ENCODE data around the gene SPOCK1. TPM values are rescaled to one million over a fixed set of nuclear protein-coding genes. Genes with fewer than 3 reads are reported as not detected.

Gene SPOCK1
- total and polyA plus RNA-seq, 2 experiments from 2014 or later: 8.2 to 10.5 TPM

- no peaks in the 10 kb centered on the region for H3K36me3 Mint-ChIP-seq (ENCODE audit: low read depth)
Measured at GRCh38 chr5:137355708-137356107, 143.4 kb downstream of the SPOCK1 start.

DNA sequence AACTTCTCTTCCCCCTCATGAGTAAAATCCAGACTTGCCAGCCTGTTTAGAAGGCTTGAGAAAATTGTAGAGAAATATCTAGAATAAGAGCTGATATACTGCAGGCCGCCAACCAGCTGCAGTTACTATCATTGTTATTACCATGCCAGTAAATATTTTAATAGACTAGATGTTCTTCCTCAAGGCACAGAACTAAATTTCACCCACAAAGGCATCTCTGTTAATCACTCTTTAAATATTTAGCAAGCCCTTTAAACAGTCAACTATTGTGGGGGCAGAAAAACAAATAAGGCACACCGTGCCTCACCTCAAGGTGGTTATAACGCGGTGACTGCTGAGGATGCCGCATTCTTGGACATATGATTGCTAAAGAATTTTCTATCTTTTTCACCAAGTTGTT lies 147.0 kb downstream of the SPOCK1 start:
- H3K36me3 ChIP-seq (ENCODE audit: insufficient read depth): no peaks in the 10 kb centered on the region
- H4K20me1 ChIP-seq (replicated peaks; ENCODE audit: insufficient read depth): no peaks in the 10 kb centered on the region
- no peak overlapping the region for H3K4me2 ChIP-seq
- no peak for DNase-seq (ENCODE audit: low spot score)
- H3K79me2 ChIP-seq (replicated peaks; ENCODE audit: insufficient read depth): no peaks in the 10 kb centered on the region
- Mint-ChIP-seq H3K27ac (no peak overlapping the region), H3K27me3 (ENCODE audit: insufficient read depth, low read depth, poor library complexity) (peaks cover 15% of the 10 kb centered on the region), H3K9me3 (no peaks in the 10 kb centered on the region), H3K36me3 (ENCODE audit: low read depth) (no peaks in the 10 kb centered on the region), H3K4me1 (peaks cover 9% of the 10 kb centered on the region), H3K4me3 (no peak overlapping the region)
- no peak overlapping the region for H2AFZ ChIP-seq
- no peaks in the 10 kb centered on the region for H3K4me1 ChIP-seq (ENCODE audit: insufficient read depth)
- peaks cover 17% of the 10 kb centered on the region; the same call in 1 of the 2 replicates for H3K9me2 ChIP-seq (ENCODE audit: insufficient read depth)
- H3F3A ChIP-seq (replicated peaks; ENCODE audit: low read depth): no peaks in the 10 kb centered on the region
- no peak for ATAC-seq
- no peaks in the 10 kb centered on the region for H3K27me3 ChIP-seq (ENCODE audit: insufficient read depth)
- H3K27ac ChIP-seq (ENCODE audit: low read depth): no peak overlapping the region
- H3K4me3 ChIP-seq: no peak overlapping the region
- TF ChIP-seq CTCF (conservative IDR thresholded peaks at IDR 0.05; ENCODE audit: low read depth in 2 of 2) (no peak), POLR2AphosphoS5 (IDR thresholded peaks at IDR 0.05; ENCODE audit: low read depth) (no peak), JUNB (IDR thresholded peaks at IDR 0.05; ENCODE audit: unreplicated experiment) (no peak), STAT1 (IDR thresholded peaks at IDR 0.05; ENCODE audit: unreplicated experiment) (no peak), NANOG (IDR thresholded peaks at IDR 0.05; ENCODE audit: borderline replicate concordance) (no peak)
- TF ChIP-seq, protein P1, sequence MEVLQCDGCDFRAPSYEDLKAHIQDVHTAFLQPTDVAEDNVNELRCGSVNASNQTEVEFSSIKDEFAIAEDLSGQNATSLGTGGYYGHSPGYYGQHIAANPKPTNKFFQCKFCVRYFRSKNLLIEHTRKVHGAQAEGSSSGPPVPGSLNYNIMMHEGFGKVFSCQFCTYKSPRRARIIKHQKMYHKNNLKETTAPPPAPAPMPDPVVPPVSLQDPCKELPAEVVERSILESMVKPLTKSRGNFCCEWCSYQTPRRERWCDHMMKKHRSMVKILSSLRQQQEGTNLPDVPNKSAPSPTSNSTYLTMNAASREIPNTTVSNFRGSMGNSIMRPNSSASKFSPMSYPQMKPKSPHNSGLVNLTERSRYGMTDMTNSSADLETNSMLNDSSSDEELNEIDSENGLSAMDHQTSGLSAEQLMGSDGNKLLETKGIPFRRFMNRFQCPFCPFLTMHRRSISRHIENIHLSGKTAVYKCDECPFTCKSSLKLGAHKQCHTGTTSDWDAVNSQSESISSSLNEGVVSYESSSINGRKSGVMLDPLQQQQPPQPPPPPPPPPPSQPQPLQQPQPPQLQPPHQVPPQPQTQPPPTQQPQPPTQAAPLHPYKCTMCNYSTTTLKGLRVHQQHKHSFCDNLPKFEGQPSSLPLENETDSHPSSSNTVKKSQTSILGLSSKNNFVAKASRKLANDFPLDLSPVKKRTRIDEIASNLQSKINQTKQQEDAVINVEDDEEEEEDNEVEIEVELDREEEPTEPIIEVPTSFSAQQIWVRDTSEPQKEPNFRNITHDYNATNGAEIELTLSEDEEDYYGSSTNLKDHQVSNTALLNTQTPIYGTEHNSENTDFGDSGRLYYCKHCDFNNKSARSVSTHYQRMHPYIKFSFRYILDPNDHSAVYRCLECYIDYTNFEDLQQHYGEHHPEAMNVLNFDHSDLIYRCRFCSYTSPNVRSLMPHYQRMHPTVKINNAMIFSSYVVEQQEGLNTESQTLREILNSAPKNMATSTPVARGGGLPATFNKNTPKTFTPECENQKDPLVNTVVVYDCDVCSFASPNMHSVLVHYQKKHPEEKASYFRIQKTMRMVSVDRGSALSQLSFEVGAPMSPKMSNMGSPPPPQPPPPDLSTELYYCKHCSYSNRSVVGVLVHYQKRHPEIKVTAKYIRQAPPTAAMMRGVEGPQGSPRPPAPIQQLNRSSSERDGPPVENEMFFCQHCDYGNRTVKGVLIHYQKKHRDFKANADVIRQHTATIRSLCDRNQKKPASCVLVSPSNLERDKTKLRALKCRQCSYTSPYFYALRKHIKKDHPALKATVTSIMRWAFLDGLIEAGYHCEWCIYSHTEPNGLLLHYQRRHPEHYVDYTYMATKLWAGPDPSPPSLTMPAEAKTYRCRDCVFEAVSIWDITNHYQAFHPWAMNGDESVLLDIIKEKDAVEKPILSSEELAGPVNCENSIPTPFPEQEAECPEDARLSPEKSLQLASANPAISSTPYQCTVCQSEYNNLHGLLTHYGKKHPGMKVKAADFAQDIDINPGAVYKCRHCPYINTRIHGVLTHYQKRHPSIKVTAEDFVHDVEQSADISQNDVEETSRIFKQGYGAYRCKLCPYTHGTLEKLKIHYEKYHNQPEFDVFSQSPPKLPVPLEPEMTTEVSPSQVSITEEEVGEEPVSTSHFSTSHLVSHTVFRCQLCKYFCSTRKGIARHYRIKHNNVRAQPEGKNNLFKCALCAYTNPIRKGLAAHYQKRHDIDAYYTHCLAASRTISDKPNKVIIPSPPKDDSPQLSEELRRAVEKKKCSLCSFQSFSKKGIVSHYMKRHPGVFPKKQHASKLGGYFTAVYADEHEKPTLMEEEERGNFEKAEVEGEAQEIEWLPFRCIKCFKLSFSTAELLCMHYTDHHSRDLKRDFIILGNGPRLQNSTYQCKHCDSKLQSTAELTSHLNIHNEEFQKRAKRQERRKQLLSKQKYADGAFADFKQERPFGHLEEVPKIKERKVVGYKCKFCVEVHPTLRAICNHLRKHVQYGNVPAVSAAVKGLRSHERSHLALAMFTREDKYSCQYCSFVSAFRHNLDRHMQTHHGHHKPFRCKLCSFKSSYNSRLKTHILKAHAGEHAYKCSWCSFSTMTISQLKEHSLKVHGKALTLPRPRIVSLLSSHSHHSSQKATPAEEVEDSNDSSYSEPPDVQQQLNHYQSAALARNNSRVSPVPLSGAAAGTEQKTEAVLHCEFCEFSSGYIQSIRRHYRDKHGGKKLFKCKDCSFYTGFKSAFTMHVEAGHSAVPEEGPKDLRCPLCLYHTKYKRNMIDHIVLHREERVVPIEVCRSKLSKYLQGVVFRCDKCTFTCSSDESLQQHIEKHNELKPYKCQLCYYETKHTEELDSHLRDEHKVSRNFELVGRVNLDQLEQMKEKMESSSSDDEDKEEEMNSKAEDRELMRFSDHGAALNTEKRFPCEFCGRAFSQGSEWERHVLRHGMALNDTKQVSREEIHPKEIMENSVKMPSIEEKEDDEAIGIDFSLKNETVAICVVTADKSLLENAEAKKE (CRISPR knock-in tag; IDR thresholded peaks at IDR 0.05): no peak

More at GRCh38 chr5:137355708-137356107, 143.4 kb downstream of the SPOCK1 start:
- Mint-ChIP-seq H3K4me3 (no peak overlapping the region), H3K4me1 (peaks cover 4% of the 10 kb centered on the region), H3K27me3 (ENCODE audit: insufficient read depth, low read depth, poor library complexity) (peaks cover 10% of the 10 kb centered on the region), H3K27ac (no peak overlapping the region), H3K9me3 (no peaks in the 10 kb centered on the region)
- no peak overlapping the region for H2AFZ ChIP-seq
- no peaks in the 10 kb centered on the region for H3K36me3 ChIP-seq (ENCODE audit: insufficient read depth)
- no peak overlapping the region for H3K27ac ChIP-seq (ENCODE audit: low read depth)
- ATAC-seq: no peak
- no peaks in the 10 kb centered on the region for H3K27me3 ChIP-seq (ENCODE audit: insufficient read depth)
- H3K9me2 ChIP-seq (ENCODE audit: insufficient read depth): peaks cover 6% of the 10 kb centered on the region; the same call in 1 of the 2 replicates
- H4K20me1 ChIP-seq (replicated peaks; ENCODE audit: insufficient read depth): no peaks in the 10 kb centered on the region
- H3K79me2 ChIP-seq (replicated peaks; ENCODE audit: insufficient read depth): no peaks in the 10 kb centered on the region
- no peak for DNase-seq (ENCODE audit: low spot score)
- TF ChIP-seq EZH2phosphoT487 (IDR thresholded peaks at IDR 0.05; ENCODE audit: unreplicated experiment): no peak
- TF ChIP-seq JUNB (IDR thresholded peaks at IDR 0.05; ENCODE audit: unreplicated experiment): no peak
- no peak for TF ChIP-seq NANOG (IDR thresholded peaks at IDR 0.05; ENCODE audit: borderline replicate concordance)
- TF ChIP-seq POLR2AphosphoS5 (IDR thresholded peaks at IDR 0.05; ENCODE audit: low read depth): no peak
- TF ChIP-seq ZNF114 (CRISPR knock-in tag; IDR thresholded peaks at IDR 0.05): no peak
- TF ChIP-seq, protein P2, sequence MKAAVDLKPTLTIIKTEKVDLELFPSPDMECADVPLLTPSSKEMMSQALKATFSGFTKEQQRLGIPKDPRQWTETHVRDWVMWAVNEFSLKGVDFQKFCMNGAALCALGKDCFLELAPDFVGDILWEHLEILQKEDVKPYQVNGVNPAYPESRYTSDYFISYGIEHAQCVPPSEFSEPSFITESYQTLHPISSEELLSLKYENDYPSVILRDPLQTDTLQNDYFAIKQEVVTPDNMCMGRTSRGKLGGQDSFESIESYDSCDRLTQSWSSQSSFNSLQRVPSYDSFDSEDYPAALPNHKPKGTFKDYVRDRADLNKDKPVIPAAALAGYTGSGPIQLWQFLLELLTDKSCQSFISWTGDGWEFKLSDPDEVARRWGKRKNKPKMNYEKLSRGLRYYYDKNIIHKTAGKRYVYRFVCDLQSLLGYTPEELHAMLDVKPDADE (IDR thresholded peaks at IDR 0.05): no peak
- TF ChIP-seq EZH2 (IDR thresholded peaks at IDR 0.05; ENCODE audit: low read depth, unreplicated experiment): no peak
- no peak for TF ChIP-seq STAT1 (IDR thresholded peaks at IDR 0.05; ENCODE audit: unreplicated experiment)
- H3F3A ChIP-seq (replicated peaks; ENCODE audit: low read depth): no peaks in the 10 kb centered on the region
- no peak overlapping the region for H3K4me2 ChIP-seq
- peaks cover 5% of the 10 kb centered on the region; the same call in 1 of the 2 replicates for H3K4me1 ChIP-seq (ENCODE audit: insufficient read depth)
- no peak overlapping the region for H3K4me3 ChIP-seq

Measured in GM23338 (cell line).